ENCODE results near the gene STYK1.

The STYK1 gene

DNA sequence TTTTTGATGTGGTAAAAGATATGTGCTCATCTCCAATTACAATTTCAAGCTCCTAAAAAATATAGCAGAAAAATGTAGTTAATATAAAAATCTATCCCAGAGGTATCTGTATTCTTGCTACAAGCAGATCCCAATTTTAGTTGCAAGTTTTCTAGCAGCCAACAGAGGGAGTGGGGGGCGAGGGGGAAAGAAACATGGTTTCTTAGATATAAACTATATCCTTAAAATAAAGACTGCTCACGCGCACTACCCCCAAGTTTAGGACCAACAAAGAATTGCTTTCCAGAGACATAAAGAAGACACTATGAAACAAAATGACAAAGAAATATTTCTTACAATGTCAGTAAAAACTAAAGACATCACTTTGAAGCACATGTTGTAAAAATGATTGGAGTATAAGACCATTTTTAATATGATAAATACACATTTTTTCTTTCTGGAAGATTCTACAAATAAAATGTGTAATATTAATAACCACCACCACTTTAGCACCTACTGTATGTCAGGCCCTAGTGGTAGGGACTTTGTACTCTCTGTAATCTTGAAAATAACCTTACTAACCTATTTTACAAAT is 65.9 kb downstream of the STYK1 start:
- ChIA-PET POLR2A (no interaction called here), CTCF (interaction anchor here (0.6 kb wide), 1 partner anchor 76 kb away, joined by 3 read pairs; no protein-coding TSS in a partner anchor)
- TF ChIP-seq, protein P1, sequence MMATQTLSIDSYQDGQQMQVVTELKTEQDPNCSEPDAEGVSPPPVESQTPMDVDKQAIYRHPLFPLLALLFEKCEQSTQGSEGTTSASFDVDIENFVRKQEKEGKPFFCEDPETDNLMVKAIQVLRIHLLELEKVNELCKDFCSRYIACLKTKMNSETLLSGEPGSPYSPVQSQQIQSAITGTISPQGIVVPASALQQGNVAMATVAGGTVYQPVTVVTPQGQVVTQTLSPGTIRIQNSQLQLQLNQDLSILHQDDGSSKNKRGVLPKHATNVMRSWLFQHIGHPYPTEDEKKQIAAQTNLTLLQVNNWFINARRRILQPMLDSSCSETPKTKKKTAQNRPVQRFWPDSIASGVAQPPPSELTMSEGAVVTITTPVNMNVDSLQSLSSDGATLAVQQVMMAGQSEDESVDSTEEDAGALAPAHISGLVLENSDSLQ (IDR thresholded peaks at IDR 0.05): no peak
- TF ChIP-seq FOXM1 (IDR thresholded peaks at IDR 0.05; ENCODE audit: borderline replicate concordance): no peak
- no peak for TF ChIP-seq SUZ12 (IDR thresholded peaks at IDR 0.05)
- TF ChIP-seq NFRKB (IDR thresholded peaks at IDR 0.05): no peak
- TF ChIP-seq L3MBTL2 (conservative IDR thresholded peaks at IDR 0.05): no peak
- peak; percentile 20 for DNase-seq (ENCODE audit: extremely low spot score)

DNA sequence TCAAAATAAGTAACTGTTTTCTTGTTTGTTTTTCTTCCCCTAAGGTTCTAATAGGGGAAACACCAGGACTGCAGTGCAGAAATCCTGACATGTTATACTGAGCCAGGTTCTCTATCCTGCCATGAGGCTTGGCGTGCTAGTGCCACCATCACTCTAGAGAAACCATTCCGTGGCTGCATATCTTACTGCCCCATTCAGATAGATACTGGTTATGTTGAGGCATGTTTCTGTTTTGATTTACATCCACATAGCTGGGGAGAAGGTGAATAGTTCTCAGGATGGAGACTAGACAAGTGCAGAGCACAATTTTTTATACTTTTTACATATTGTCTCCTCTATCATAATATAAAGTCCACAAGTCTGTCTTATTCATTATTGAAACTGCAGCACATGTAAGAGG is 72.0 kb downstream of the STYK1 start:
- TF ChIP-seq FOXM1 (IDR thresholded peaks at IDR 0.05; ENCODE audit: borderline replicate concordance) (no peak), TARDBP (IDR thresholded peaks at IDR 0.05) (no peak), SP1 (IDR thresholded peaks at IDR 0.05) (no peak), SUZ12 (IDR thresholded peaks at IDR 0.05) (no peak), FOXK2 (IDR thresholded peaks at IDR 0.05) (no peak)
- TF ChIP-seq, protein P1 (IDR thresholded peaks at IDR 0.05): no peak
- ChIA-PET CTCF (no interaction called here), POLR2A (no interaction called here)
- DNase-seq (ENCODE audit: extremely low spot score): no peak

DNA sequence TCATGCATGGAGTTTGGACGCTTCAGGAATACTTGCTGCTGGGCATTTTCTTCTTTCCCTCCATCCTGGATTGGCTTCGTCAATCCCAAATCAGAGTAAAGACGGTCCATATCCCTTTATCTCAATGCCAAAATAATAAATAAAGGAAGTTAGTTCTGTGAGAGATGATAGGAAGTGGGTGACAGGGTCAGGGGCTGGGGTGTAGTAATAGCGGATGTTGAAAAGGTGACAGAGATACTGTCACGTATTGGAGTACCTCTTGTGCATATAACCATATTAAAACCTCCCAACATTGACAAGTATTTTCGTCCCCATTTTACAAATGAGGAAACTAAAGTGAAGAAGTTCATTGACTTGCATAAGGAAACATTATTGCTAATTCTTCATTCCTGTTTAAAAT is 72.9 kb downstream of the STYK1 start:
- ChIA-PET POLR2A (no interaction called here), CTCF (no interaction called here)
- DNase-seq (ENCODE audit: extremely low spot score): no peak
- no peak for TF ChIP-seq LEF1 (IDR thresholded peaks at IDR 0.05; ENCODE audit: borderline replicate concordance)
- no peak for TF ChIP-seq FOXK2 (IDR thresholded peaks at IDR 0.05)
- TF ChIP-seq ZNF384 (IDR thresholded peaks at IDR 0.05): no peak
- TF ChIP-seq, protein P1 (IDR thresholded peaks at IDR 0.05): no peak
- TF ChIP-seq SUZ12 (IDR thresholded peaks at IDR 0.05): no peak
- TF ChIP-seq ELF4 (IDR thresholded peaks at IDR 0.05): no peak
- TF ChIP-seq L3MBTL2 (conservative IDR thresholded peaks at IDR 0.05): no peak
- TF ChIP-seq FOXA1 (IDR thresholded peaks at IDR 0.05): no peak
- TF ChIP-seq ARNT (IDR thresholded peaks at IDR 0.05): no peak
- no peak for TF ChIP-seq FOXM1 (IDR thresholded peaks at IDR 0.05; ENCODE audit: borderline replicate concordance)
- no peak for TF ChIP-seq BHLHE40 (IDR thresholded peaks at IDR 0.05; ENCODE audit: borderline replicate concordance)
- TF ChIP-seq HDGF (IDR thresholded peaks at IDR 0.05; ENCODE audit: borderline replicate concordance): no peak
- no peak for TF ChIP-seq NFRKB (IDR thresholded peaks at IDR 0.05)
- no peak for TF ChIP-seq TARDBP (IDR thresholded peaks at IDR 0.05)
- TF ChIP-seq SP1 (IDR thresholded peaks at IDR 0.05): no peak
- no peak for TF ChIP-seq CTBP1 (IDR thresholded peaks at IDR 0.05; ENCODE audit: borderline replicate concordance)

DNA sequence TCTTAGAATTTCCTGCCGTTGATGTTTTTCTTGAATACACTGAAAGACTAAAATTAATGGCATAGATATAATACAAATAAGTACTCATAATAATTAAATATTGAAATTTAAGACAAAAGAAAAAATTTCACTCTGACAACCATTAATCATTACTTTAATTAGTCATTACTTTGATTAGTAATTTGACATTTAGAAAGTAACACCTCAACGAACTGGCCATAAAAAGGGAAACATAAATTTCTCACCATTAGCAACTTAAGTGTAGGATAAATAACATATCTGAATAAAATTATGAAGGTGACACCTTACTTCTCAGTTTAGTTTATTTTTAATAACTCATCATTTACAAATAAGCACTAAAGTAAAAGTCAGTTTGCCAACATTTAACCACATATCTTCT is 78.0 kb downstream of the STYK1 start:
- TF ChIP-seq FOXK2 (IDR thresholded peaks at IDR 0.05) (no peak), BHLHE40 (IDR thresholded peaks at IDR 0.05; ENCODE audit: borderline replicate concordance) (no peak), LEF1 (IDR thresholded peaks at IDR 0.05; ENCODE audit: borderline replicate concordance) (no peak), L3MBTL2 (conservative IDR thresholded peaks at IDR 0.05) (no peak), HDGF (IDR thresholded peaks at IDR 0.05; ENCODE audit: borderline replicate concordance) (no peak), FOXA1 (IDR thresholded peaks at IDR 0.05) (no peak), CTBP1 (IDR thresholded peaks at IDR 0.05; ENCODE audit: borderline replicate concordance) (no peak), FOXM1 (IDR thresholded peaks at IDR 0.05; ENCODE audit: borderline replicate concordance) (no peak), NFRKB (IDR thresholded peaks at IDR 0.05) (no peak), TARDBP (IDR thresholded peaks at IDR 0.05) (no peak), ARNT (IDR thresholded peaks at IDR 0.05) (no peak), SUZ12 (IDR thresholded peaks at IDR 0.05) (no peak), ZNF384 (IDR thresholded peaks at IDR 0.05) (no peak), ELF4 (IDR thresholded peaks at IDR 0.05) (no peak), SP1 (IDR thresholded peaks at IDR 0.05) (no peak)
- ChIA-PET CTCF (no interaction called here), POLR2A (no interaction called here)
- no peak for DNase-seq (ENCODE audit: extremely low spot score)

DNA sequence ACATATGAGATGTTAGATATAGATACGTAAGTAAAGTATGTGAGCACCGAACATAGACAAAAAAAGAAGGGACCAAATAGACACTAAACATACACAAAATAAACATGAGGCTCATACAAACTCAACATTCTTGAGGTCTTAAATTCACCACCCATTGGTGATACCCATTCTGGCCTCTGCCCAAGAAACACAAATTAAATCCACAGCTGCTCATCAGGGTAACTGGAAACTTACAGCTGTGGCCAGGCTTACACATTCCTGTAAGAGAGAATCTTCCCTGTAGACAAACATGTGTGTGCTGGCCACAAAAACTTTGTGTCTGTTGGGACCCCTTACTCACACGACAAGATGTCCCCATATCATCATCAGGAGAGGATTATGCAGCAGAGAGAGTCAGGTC is 82.9 kb downstream of the STYK1 start:
- CTCF ChIA-PET: no interaction called here
- TF ChIP-seq FOXM1 (IDR thresholded peaks at IDR 0.05; ENCODE audit: borderline replicate concordance) (no peak), CTBP1 (IDR thresholded peaks at IDR 0.05; ENCODE audit: borderline replicate concordance) (no peak), ZNF384 (IDR thresholded peaks at IDR 0.05) (no peak), LEF1 (IDR thresholded peaks at IDR 0.05; ENCODE audit: borderline replicate concordance) (no peak), ARNT (IDR thresholded peaks at IDR 0.05) (no peak)
- POLR2A ChIA-PET: no interaction called here
- no peak for DNase-seq (ENCODE audit: extremely low spot score)

DNA sequence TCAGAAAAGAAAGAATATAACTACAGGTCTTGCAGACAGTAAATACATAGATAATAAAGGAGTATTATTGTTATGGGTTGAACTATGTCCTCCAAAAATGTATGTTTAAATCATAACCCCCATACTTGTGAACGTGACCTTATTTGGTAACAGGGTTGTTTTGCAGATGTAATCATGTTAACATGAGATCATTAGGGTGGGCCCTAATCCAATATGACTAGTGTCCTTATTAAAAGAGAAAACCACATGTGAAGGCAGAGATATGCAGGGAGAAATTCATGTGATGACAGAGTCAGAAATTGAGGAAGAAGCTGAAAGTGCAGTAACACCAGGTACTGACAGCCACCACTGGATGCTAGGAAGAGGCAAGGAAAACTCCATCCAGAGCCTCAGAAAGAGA is 89.4 kb downstream of the STYK1 start:
- TF ChIP-seq LEF1 (IDR thresholded peaks at IDR 0.05; ENCODE audit: borderline replicate concordance) (no peak), TARDBP (IDR thresholded peaks at IDR 0.05) (no peak), ZNF384 (IDR thresholded peaks at IDR 0.05) (no peak), FOXK2 (IDR thresholded peaks at IDR 0.05) (no peak), SUZ12 (IDR thresholded peaks at IDR 0.05) (no peak), L3MBTL2 (conservative IDR thresholded peaks at IDR 0.05) (no peak), ARNT (IDR thresholded peaks at IDR 0.05) (no peak), HDGF (IDR thresholded peaks at IDR 0.05; ENCODE audit: borderline replicate concordance) (no peak)
- TF ChIP-seq, protein P1 (IDR thresholded peaks at IDR 0.05): no peak
- CTCF ChIA-PET: no interaction called here
- DNase-seq (ENCODE audit: extremely low spot score): no peak
- POLR2A ChIA-PET: no interaction called here
